ENCODE results near the gene PIAS2. TPM values are rescaled to one million over a fixed set of nuclear protein-coding genes. Genes with fewer than 3 reads are reported as not detected.

The PIAS2 gene
- total and polyA plus RNA-seq, 2 of the 13 experiments (the other 11 are each of a cell fraction or from before 2014, with no cell fraction given) = 12.2 to 12.7 TPM

- WGBS (ENCODE audit: low lambda C conversion rate) = 86% methylated on average over 1 of the region's 1 CpG
- BruUV-seq (replicated peaks) = no TSS peak
- H2AFZ ChIP-seq (ENCODE audit: low read length) = no peak overlapping the region
These were observed 3.3 kb upstream of the PIAS2 start for GRCh38 chr18:46920653-46921052.

More at GRCh38 chr18:46920653-46921052, 3.3 kb upstream of the PIAS2 start:
- Histone ChIP-seq H3K9ac (ENCODE audit: insufficient read depth, low read depth, low read length) (no peak overlapping the region), H3K4me2 (ENCODE audit: low read depth, low read length) (no peak overlapping the region), H4K20me1 (ENCODE audit: insufficient read depth, low read length) (no peaks in the 10 kb centered on the region), H3K9me3 (ENCODE audit: low read length) (no peaks in the 10 kb centered on the region), H3K4me3 (replicated peaks in 1 of 3; ENCODE audit: insufficient read depth in 1 of 3, low read depth in 2 of 3, low read length in 3 of 3) (no peak overlapping the region), H3K36me3 (replicated peaks in 1 of 2; ENCODE audit: control insufficient read depth in 1 of 2, insufficient read depth in 2 of 2, low read length in 2 of 2) (no peaks in the 10 kb centered on the region), H3K27ac (ENCODE audit: extremely low read length, insufficient read depth, low read length) (no peak overlapping the region), H3K79me2 (ENCODE audit: insufficient read depth, low read length) (peaks cover 11% of the 10 kb centered on the region), H3K27me3 (ENCODE audit: control insufficient read depth in 1 of 2, insufficient read depth in 2 of 2, low read length in 2 of 2) (no peaks in the 10 kb centered on the region; a peak in 1 of 5 replicates), H3K4me1 (ENCODE audit: insufficient read depth, low read length) (peaks cover 12% of the 10 kb centered on the region; the same call in 1 of the 2 replicates)
- FAIRE-seq = no peak
- POLR2A ChIA-PET = no interaction called here
- intact Hi-C loops (cut with micrococcal nuclease; ENCODE audit: unreplicated experiment) = no loop called here
- TF ChIP-seq ARID2 (CRISPR knock-in tag; IDR thresholded peaks at IDR 0.05; ENCODE audit: borderline replicate concordance) = no peak
- TF ChIP-seq ZNF704 (CRISPR knock-in tag; IDR thresholded peaks at IDR 0.05; ENCODE audit: borderline replicate concordance) = no peak
- TF ChIP-seq ESRRA (CRISPR knock-in tag; IDR thresholded peaks at IDR 0.05; ENCODE audit: low read depth) = no peak
- TF ChIP-seq ZNF512B (CRISPR knock-in tag; IDR thresholded peaks at IDR 0.05; ENCODE audit: borderline replicate concordance) = no peak
- TF ChIP-seq NONO (IDR thresholded peaks at IDR 0.05) = no peak
- no peak for TF ChIP-seq NONO (CRISPR knock-in tag; conservative IDR thresholded peaks at IDR 0.05)
- TF ChIP-seq ZUFSP (CRISPR knock-in tag; IDR thresholded peaks at IDR 0.05; ENCODE audit: borderline replicate concordance) = no peak
- in situ Hi-C loops (cut with HindIII; ENCODE audit: extremely low pct_ligation_motif_present, low pct_unique_long_range_greater_than_20kb) = no loop called here
- DNase-seq (ENCODE audit: low spot score) = no peak
- ATAC-seq = no peak
- CTCF ChIA-PET (ENCODE audit: low intra/inter-chr PET ratio, low total read pairs) = no interaction called here
